Trophoblast cell (in vitro differentiated cells and primary cell): ENCODE data around the gene NF2.

Experiments
- DNase-seq, 2 donors: peaks; one replicate each; pipeline ENCODE4 v3.0.0-alpha.2; 2016
- H2AFZ ChIP-seq: 2 replicates; pipeline ENCODE4 v1.6.1; 2013; ENCODE audit warnings: low read length, moderate library complexity, mild to moderate bottlenecking; ENCODE audit not compliant: insufficient read depth, poor library complexity
- H2AK5ac ChIP-seq: 2 replicates; pipeline ENCODE4 v1.6.1; 2013; ENCODE audit warnings: mild to moderate bottlenecking, low read length
- H2BK120ac ChIP-seq: 2 replicates; pipeline ENCODE4 v1.6.1; 2013; ENCODE audit warnings: low read length, mild to moderate bottlenecking, moderate library complexity; ENCODE audit not compliant: insufficient read depth, poor library complexity
- H2BK12ac ChIP-seq: 2 replicates; pipeline ENCODE4 v1.6.1; 2013; ENCODE audit warnings: mild to moderate bottlenecking, low read length, moderate library complexity
- H2BK5ac ChIP-seq: 2 replicates; pipeline ENCODE4 v1.6.1; 2013; ENCODE audit warnings: low read length, low read depth, moderate library complexity, mild to moderate bottlenecking; ENCODE audit not compliant: poor library complexity
- H3K14ac ChIP-seq: 2 replicates; pipeline ENCODE4 v1.6.1; 2013; ENCODE audit warnings: mild to moderate bottlenecking, low read length
- H3K18ac ChIP-seq: 2 replicates; pipeline ENCODE4 v1.6.1; 2013; ENCODE audit warnings: mild to moderate bottlenecking, low read length
- H3K23ac ChIP-seq: 2 replicates; pipeline ENCODE4 v1.6.1; 2013; ENCODE audit warnings: low read length
- H3K27ac ChIP-seq: 2 replicates; pipeline ENCODE4 v1.5.1; 2013; ENCODE audit warnings: low read depth, mild to moderate bottlenecking, inconsistent platforms, low read length, moderate library complexity
- H3K27me3 ChIP-seq: 2 replicates; pipeline ENCODE4 v1.6.1; 2013; ENCODE audit warnings: inconsistent platforms, mild to moderate bottlenecking, low read length, moderate library complexity; ENCODE audit not compliant: insufficient read depth
- H3K36me3 ChIP-seq, 2 experiments: 1 replicate in 1 of 2; 2 replicates in 1 of 2; pipeline ENCODE4 v1.6.1; 2013; ENCODE audit warnings: low read length in 2 of 2, mild to moderate bottlenecking in 2 of 2, moderate library complexity in 1 of 2; ENCODE audit not compliant: insufficient read depth in 2 of 2, control insufficient read depth in 1 of 2
- H3K4ac ChIP-seq: 2 replicates; pipeline ENCODE4 v1.6.1; 2013; ENCODE audit warnings: low read depth, mild to moderate bottlenecking, low read length, moderate library complexity
- H3K4me1 ChIP-seq, 2 experiments: 1 replicate in 1 of 2; 2 replicates in 1 of 2; pipeline ENCODE4 v1.6.1; 2013; ENCODE audit warnings: low read length in 2 of 2, mild to moderate bottlenecking in 2 of 2, moderate library complexity in 1 of 2; ENCODE audit not compliant: insufficient read depth in 2 of 2, control insufficient read depth in 1 of 2
- H3K4me2 ChIP-seq: 2 replicates; pipeline ENCODE4 v1.6.1; 2013; ENCODE audit warnings: inconsistent platforms, mild to moderate bottlenecking, low read length, moderate library complexity
- H3K4me3 ChIP-seq: 2 replicates; pipeline ENCODE4 v1.5.1; 2013; ENCODE audit warnings: mild to moderate bottlenecking, low read depth, low read length, inconsistent platforms
- H3K79me1 ChIP-seq: one replicate; pipeline ENCODE4 v1.6.1; 2013; ENCODE audit warnings: low read length
- H3K79me2 ChIP-seq: 2 replicates; pipeline ENCODE4 v1.6.1; 2013; ENCODE audit warnings: low read length, mild to moderate bottlenecking; ENCODE audit not compliant: control insufficient read depth, insufficient read depth, poor library complexity
- H3K9ac ChIP-seq: 2 replicates; pipeline ENCODE4 v1.6.1; 2013; ENCODE audit warnings: mild to moderate bottlenecking, low read length
- H3K9me3 ChIP-seq: 2 replicates; pipeline ENCODE4 v1.6.1; 2013; ENCODE audit warnings: low read depth, mild to moderate bottlenecking, control low read depth, inconsistent platforms, low read length; ENCODE audit not compliant: insufficient read depth
- H4K12ac ChIP-seq: 2 replicates; pipeline ENCODE4 v1.6.1; 2013; ENCODE audit warnings: low read depth, mild to moderate bottlenecking, low read length, moderate library complexity
- H4K8ac ChIP-seq: 2 replicates; pipeline ENCODE4 v1.6.1; 2013; ENCODE audit warnings: low read depth, mild to moderate bottlenecking, low read length, moderate library complexity
- H4K91ac ChIP-seq: one replicate; pipeline ENCODE4 v1.6.1; 2013; ENCODE audit warnings: low read depth, mild to moderate bottlenecking, low read length, moderate library complexity
- WGBS: extraction: QIAGEN DNeasy Blood & Tissue Kit; methylation state at CpG from one replicate; pipeline ENCODE4 v1.1.7; 2013; ENCODE audit warnings: missing lambda C conversion rate; ENCODE audit not compliant: insufficient read length, insufficient coverage; ENCODE audit errors: extremely low coverage; 5-methylcytosine and 5-hydroxymethylcytosine counted together

NF2 gene

GRCh38 chr22:29570456-29570855 lies 33.0 kb upstream of the NF2 start:
- H2AK5ac ChIP-seq, result no peak overlapping the region
- H4K12ac ChIP-seq, result no peak overlapping the region
- H3K9ac ChIP-seq, result no peak overlapping the region
- no peaks in the 10 kb centered on the region for H3K9me3 ChIP-seq
- no peak overlapping the region for H2BK12ac ChIP-seq
- no peaks in the 10 kb centered on the region for H3K27me3 ChIP-seq
- no peak for DNase-seq
- no peak overlapping the region for H3K14ac ChIP-seq
- no peak overlapping the region for H3K23ac ChIP-seq
- H3K4me2 ChIP-seq, result no peak overlapping the region
- H4K91ac ChIP-seq, result no peak overlapping the region
- no peaks in the 10 kb centered on the region for H3K79me1 ChIP-seq
- peaks cover 0 to 2% of the 10 kb centered on the region in 2 experiments for H3K4me1 ChIP-seq
- H3K18ac ChIP-seq, result no peak overlapping the region
- no peaks in the 10 kb centered on the region for H3K79me2 ChIP-seq
- H3K4me3 ChIP-seq, result no peak overlapping the region
- H3K4ac ChIP-seq, result no peak overlapping the region
- H2AFZ ChIP-seq, result no peak overlapping the region
- no peak overlapping the region for H2BK120ac ChIP-seq
- peaks cover 9 to 17% of the 10 kb centered on the region in 2 experiments for H3K36me3 ChIP-seq
- no peak overlapping the region for H3K27ac ChIP-seq
- WGBS, result no CpG with 5 or more reads among the region's 7 CpGs
- no peak overlapping the region for H4K8ac ChIP-seq
- H2BK5ac ChIP-seq, result no peak overlapping the region

GRCh38 chr22:29570912-29571549 lies 32.4 kb upstream of the NF2 start:
- H3K27ac ChIP-seq, result no peak overlapping the region
- H3K4me2 ChIP-seq, result no peak overlapping the region
- WGBS, result no CpG with 5 or more reads among the region's 2 CpGs
- H3K9ac ChIP-seq, result no peak overlapping the region
- H2AFZ ChIP-seq, result no peak overlapping the region
- H3K79me1 ChIP-seq, result no peaks in the 10 kb centered on the region
- no peak overlapping the region for H3K23ac ChIP-seq
- no peak overlapping the region for H3K18ac ChIP-seq
- H2BK5ac ChIP-seq, result no peak overlapping the region
- H3K79me2 ChIP-seq, result no peaks in the 10 kb centered on the region
- peaks cover 0 to 2% of the 10 kb centered on the region in 2 experiments for H3K4me1 ChIP-seq
- no peaks in the 10 kb centered on the region for H3K9me3 ChIP-seq
- no peak overlapping the region for H3K4me3 ChIP-seq
- no peak overlapping the region for H4K8ac ChIP-seq
- H3K14ac ChIP-seq, result no peak overlapping the region
- H4K91ac ChIP-seq, result no peak overlapping the region
- H2AK5ac ChIP-seq, result no peak overlapping the region
- H2BK120ac ChIP-seq, result no peak overlapping the region
- no peak for DNase-seq
- no peaks in the 10 kb centered on the region for H3K27me3 ChIP-seq
- H4K12ac ChIP-seq, result no peak overlapping the region
- peaks cover 9 to 17% of the 10 kb centered on the region in 2 experiments for H3K36me3 ChIP-seq
- no peak overlapping the region for H3K4ac ChIP-seq
- H2BK12ac ChIP-seq, result no peak overlapping the region

- Histone ChIP-seq H3K4me3 (no peak overlapping the region), H2AFZ (no peak overlapping the region), H4K8ac (no peak overlapping the region), H2BK5ac (no peak overlapping the region), H3K79me1 (no peaks in the 10 kb centered on the region), H3K27me3 (no peaks in the 10 kb centered on the region), H3K14ac (no peak overlapping the region), H3K4me1 (no peaks in the 10 kb centered on the region), H2AK5ac (no peak overlapping the region), H3K27ac (no peak overlapping the region), H2BK120ac (no peak overlapping the region), H2BK12ac (no peak overlapping the region), H3K4ac (no peak overlapping the region), H3K9me3 (no peaks in the 10 kb centered on the region), H4K12ac (no peak overlapping the region), H3K18ac (no peak overlapping the region), H4K91ac (no peak overlapping the region), H3K9ac (no peak overlapping the region), H3K79me2 (no peaks in the 10 kb centered on the region), H3K23ac (no peak overlapping the region), H3K4me2 (no peak overlapping the region), H3K36me3 (peaks cover 0 to 3% of the 10 kb centered on the region in 2 experiments)
- WGBS, result no CpG with 5 or more reads among the region's 7 CpGs
- DNase-seq, result no peak
These were observed 28.5 kb upstream of the NF2 start for GRCh38 chr22:29574762-29575450.

- WGBS, result no CpG with 5 or more reads among the region's 10 CpGs
- H3K27me3 ChIP-seq, result no peaks in the 10 kb centered on the region
- H3K4me1 ChIP-seq, result peaks cover 8 to 9% of the 10 kb centered on the region in 2 experiments
- no peak overlapping the region for H4K8ac ChIP-seq
- no peak overlapping the region for H2BK12ac ChIP-seq
- H3K4ac ChIP-seq, result no peak overlapping the region
- H3K9ac ChIP-seq, result no peak overlapping the region
- H4K12ac ChIP-seq, result no peak overlapping the region
- H3K4me2 ChIP-seq, result no peak overlapping the region
- H3K23ac ChIP-seq, result no peak overlapping the region
- DNase-seq, result no peak
- H3K9me3 ChIP-seq, result no peaks in the 10 kb centered on the region
- no peak overlapping the region for H2BK120ac ChIP-seq
- H4K91ac ChIP-seq, result no peak overlapping the region
- H3K4me3 ChIP-seq, result no peak overlapping the region
- no peak overlapping the region for H3K14ac ChIP-seq
- H3K79me2 ChIP-seq, result no peaks in the 10 kb centered on the region
- H3K36me3 ChIP-seq, result no peaks in the 10 kb centered on the region
- no peak overlapping the region for H2AK5ac ChIP-seq
- H3K79me1 ChIP-seq, result peaks cover 5% of the 10 kb centered on the region
- no peak overlapping the region for H3K18ac ChIP-seq
- no peak overlapping the region for H2BK5ac ChIP-seq
- H3K27ac ChIP-seq, result no peak overlapping the region
- no peak overlapping the region for H2AFZ ChIP-seq
These were observed 24.8 kb upstream of the NF2 start for GRCh38 chr22:29578462-29579200.
